IPS-15b (cell line): ENCODE data around the gene CCHCR1.

Experiments
- H3K27me3 ChIP-seq: one replicate; pipeline ENCODE4 v1.6.1; 2013; ENCODE audit warnings: low read length; ENCODE audit not compliant: control insufficient read depth, insufficient read depth
- H3K36me3 ChIP-seq: one replicate; pipeline ENCODE4 v1.6.1; 2013; ENCODE audit warnings: low read length; ENCODE audit not compliant: control insufficient read depth, insufficient read depth
- H3K4me1 ChIP-seq: one replicate; pipeline ENCODE4 v1.6.1; 2013; ENCODE audit warnings: mild to moderate bottlenecking, low read length; ENCODE audit not compliant: control insufficient read depth, insufficient read depth
- H3K4me3 ChIP-seq: one replicate; pipeline ENCODE4 v1.5.1; 2013; ENCODE audit warnings: low read depth, low read length
- H3K9ac ChIP-seq: one replicate; pipeline ENCODE4 v1.6.1; 2013; ENCODE audit warnings: low read depth, mild to moderate bottlenecking, low read length
- H3K9me3 ChIP-seq: one replicate; pipeline ENCODE4 v1.6.1; 2013; ENCODE audit warnings: mild to moderate bottlenecking, low read length; ENCODE audit not compliant: control insufficient read depth, insufficient read depth

The CCHCR1 gene

GRCh38 chr6:31120151-31120915 is 37.3 kb downstream of the CCHCR1 start, which contains the start of gene CDSN:
Gene CDSN, minus strand, starts transcription at chr6:31120446. Its CDS starts 27 bp downstream, at chr6:31120419.
- H3K4me1 ChIP-seq = no peaks in the 10 kb centered on the region
- H3K27me3 ChIP-seq = no peaks in the 10 kb centered on the region
- H3K36me3 ChIP-seq = peaks cover 2% of the 10 kb centered on the region
- no peak within 1 kb of the TSS for H3K4me3 ChIP-seq
- no peaks in the 10 kb centered on the region for H3K9me3 ChIP-seq
- H3K9ac ChIP-seq = no peak within 1 kb of the TSS

DNA sequence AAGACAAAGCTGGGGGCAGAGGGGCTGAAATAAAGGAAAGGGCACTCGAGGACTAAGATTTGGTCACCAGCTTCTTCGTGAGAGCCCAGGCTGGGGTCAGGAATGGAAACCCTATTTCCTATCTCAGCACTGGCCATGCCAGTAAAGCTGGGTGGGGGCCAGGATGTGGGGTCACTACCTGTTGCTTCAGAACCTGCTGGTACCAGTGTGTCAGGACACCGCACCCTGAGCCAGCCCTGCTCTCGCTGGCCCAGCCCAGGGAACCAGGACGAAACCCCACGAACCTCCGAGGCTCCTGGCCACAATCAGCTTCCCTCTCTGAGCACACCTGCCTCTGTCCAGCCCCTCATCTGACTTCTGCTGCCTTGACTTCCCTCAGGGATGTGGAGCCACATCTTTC is 39.4 kb downstream of the CCHCR1 start:
- Histone ChIP-seq H3K9ac (no peak overlapping the region), H3K4me3 (no peak overlapping the region), H3K9me3 (no peaks in the 10 kb centered on the region), H3K27me3 (peaks cover 1% of the 10 kb centered on the region), H3K4me1 (peaks cover 13% of the 10 kb centered on the region), H3K36me3 (peaks cover 2% of the 10 kb centered on the region)

DNA sequence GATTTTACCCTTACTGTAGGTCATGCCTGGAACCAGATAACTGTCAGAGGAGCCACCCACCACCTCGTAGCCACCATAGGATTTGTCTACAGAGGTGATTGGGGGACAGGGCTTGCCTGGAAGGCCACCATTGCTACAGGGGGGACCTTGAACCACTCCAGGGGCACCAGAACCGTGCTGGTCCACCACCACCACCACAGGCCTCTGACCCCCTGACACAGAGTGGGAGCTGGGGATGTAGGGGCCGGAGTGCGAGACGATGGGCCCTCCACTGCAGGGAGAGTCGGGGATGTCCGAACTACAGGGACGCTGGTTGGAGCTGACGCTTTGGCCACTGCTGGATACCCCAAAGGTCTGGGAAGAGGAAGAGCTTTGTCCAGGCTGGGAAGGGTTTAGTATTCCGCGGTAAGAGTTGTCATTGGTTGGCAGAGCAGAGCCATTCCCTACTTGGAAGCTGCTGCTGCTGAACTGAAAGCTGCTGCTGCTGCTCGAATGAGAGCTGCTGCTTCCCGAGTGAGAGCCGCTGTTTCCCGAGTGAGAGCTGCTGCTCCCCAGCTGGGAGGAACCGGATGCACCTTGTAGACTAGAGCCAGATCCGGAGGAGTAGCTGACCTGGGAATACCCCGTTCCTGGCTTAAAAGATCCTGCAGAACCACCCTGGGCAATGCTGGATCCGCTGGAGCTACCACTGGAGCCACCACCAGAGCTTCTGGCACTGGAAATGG is 40.8 kb downstream of the CCHCR1 start:
- Histone ChIP-seq H3K4me1 (peaks cover 13% of the 10 kb centered on the region), H3K9me3 (no peaks in the 10 kb centered on the region), H3K4me3 (no peak overlapping the region), H3K27me3 (peaks cover 7% of the 10 kb centered on the region), H3K9ac (no peak overlapping the region), H3K36me3 (peaks cover 2% of the 10 kb centered on the region)

DNA sequence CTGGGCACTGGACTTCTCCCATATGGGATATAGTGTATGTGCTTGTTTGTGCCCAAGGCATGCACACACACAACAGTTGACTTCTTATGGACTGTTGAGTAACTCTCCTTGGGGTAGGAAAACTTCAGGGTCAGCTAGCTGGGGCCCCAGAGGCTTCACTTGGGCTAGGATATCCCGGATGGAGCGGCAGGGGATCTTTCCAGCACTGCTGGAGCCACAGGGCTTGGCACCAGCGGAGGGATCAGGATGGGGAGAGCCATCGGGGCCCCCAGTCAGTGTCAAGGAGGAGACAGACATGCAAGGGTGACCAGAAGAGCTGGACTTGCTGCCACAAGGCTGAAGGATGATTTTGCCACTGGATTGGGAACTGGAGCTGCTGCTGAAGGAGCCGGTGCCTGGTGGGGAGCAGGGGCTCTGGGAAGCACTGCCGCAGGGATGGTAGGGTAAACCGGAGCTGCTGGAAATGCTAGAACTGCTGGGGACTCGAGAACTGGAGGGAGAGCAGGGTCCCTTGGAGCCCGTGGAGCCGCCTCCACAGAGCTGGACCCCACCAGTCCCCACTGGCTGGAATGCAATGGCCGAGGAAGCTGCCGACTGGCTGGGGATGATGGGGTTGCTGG is 41.6 kb downstream of the CCHCR1 start:
- Histone ChIP-seq H3K27me3 (peaks cover 7% of the 10 kb centered on the region), H3K9ac (no peak overlapping the region), H3K4me1 (peaks cover 13% of the 10 kb centered on the region), H3K4me3 (no peak overlapping the region), H3K9me3 (no peaks in the 10 kb centered on the region), H3K36me3 (peaks cover 2% of the 10 kb centered on the region)

DNA sequence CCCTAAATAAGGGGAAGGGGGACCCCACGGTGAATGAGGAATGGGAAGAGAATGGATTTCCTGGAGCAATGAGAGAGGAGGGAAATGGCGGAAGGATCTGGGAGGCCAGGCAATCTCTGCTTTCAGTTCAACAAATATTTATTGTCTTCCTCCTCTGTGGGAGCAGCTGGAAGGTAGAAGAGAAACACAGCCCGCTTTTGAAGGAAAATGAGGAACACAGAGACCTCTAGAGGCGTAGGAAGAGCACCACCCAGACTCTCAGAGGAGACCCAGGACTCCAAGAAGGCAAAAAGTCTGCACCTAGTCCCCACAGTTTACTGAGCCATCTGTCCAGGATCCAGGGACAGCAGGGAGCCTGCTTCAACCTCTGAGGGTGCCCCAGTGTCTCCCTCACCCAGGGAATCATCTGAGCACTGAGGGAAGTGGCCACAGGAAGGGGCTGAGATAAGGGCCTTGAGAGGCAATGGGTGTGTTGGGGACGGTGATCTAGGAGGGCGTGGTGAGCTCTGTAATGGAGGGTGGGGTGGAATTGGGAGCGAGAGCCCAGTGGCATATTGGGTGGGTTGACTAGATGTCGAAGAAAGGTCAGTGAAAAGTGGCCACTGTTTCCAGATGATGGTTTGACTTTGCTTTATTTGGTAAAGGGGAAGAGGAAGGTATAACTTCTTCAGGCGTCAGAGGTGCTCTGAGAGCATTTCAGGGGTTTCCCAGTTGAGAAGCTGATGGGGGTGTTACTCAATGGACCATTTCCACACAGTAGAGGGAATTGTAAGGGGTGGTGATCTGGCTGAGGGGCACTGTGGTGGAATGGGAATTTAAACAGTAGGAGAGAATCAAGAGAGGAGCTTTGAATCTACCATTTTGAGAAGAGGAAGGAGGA is 42.4 kb downstream of the CCHCR1 start:
- Histone ChIP-seq H3K36me3 (peaks cover 2% of the 10 kb centered on the region), H3K9me3 (no peaks in the 10 kb centered on the region), H3K4me3 (no peak overlapping the region), H3K9ac (peak overlapping the region; percentile 49), H3K4me1 (peaks cover 13% of the 10 kb centered on the region), H3K27me3 (peaks cover 10% of the 10 kb centered on the region)

DNA sequence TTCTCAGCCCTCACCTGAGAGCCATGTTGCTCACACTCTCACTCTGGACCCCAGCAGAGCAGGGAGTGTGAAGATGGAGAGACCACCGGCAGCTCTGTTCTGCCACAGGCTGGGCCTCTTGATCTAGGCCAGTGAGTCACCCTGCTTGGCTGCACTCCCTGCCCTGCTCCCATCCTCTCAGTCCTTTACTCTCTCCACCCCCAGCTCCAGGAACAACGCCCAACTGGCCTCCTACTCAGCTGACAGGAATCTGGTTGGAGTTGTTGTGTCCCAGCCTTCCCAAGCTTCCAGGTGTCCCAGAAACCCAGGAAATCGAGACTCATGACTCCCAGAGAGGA is 43.1 kb downstream of the CCHCR1 start, which contains the start of gene PSORS1C1:
PSORS1C1 (plus strand) TSS at position 260 of the 338 bp plus-strand sequence. CDS start 14,833 bp downstream, outside the sequence.
- H3K9me3 ChIP-seq = no peaks in the 10 kb centered on the region
- H3K27me3 ChIP-seq = peaks cover 17% of the 10 kb centered on the region
- H3K36me3 ChIP-seq = peaks cover 2% of the 10 kb centered on the region
- peak within 1 kb of the TSS; percentile 49 for H3K9ac ChIP-seq
- H3K4me3 ChIP-seq = peak within 1 kb of the TSS; percentile 27
- H3K4me1 ChIP-seq = peaks cover 18% of the 10 kb centered on the region

DNA sequence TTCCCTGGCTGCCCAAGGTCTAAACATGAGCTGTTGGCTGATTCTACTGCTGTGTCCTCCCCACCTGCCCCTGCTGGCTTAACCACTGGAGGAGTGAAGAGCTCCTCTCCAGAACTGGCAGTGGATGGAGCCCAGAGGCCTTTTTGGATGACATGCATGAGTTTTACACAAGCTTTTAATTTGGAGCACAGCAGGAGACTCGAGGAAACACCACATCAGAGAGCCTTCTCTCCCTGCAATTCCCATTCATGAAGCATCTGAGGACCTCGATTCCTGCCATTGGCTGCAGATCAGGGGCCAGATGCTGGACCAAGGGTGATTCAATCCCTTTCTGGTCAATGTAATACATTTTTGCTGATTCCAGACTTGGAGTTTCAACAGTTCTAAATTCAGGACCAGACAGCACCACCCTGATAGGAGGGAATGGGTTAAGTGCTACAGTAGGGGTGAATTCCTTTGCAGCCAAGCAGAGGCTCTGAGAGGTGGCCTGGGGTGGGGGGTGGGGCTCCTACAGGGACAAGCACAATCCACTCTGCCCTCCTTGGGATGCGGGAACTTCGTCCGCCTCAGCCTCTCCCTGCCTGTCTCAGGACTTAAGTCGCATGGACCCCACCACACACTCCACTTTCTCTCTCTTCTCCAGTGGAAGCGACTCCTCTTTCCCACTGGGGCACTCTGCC is 43.6 kb downstream of the CCHCR1 start:
- peak overlapping the region; percentile 27 for H3K4me3 ChIP-seq
- H3K9me3 ChIP-seq = no peaks in the 10 kb centered on the region
- peaks cover 17% of the 10 kb centered on the region for H3K27me3 ChIP-seq
- peaks cover 18% of the 10 kb centered on the region for H3K4me1 ChIP-seq
- peaks cover 2% of the 10 kb centered on the region for H3K36me3 ChIP-seq
- no peak overlapping the region for H3K9ac ChIP-seq

DNA sequence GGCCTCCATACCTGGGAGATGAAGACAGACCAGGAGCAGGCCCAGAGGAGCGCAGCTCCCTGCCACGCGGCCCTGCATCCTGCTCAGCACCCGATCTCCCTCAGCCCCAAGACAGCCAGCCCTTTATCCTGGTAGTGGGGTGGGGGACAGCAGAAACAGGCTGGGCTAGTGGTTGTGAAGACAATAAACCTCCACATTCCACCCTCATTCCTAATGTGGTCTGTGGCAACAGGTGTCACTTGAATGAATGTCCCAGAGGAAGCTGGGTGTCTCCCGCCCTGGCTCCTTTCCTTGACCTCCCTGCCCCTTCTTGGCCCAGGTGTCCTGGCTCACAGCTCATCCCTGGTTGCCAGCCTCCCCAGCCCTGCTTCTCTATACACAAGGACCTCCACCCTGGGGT is 45.1 kb downstream of the CCHCR1 start, which contains the start of gene C6orf15:
C6orf15 (minus strand) TSS at position 98 of the 400 bp plus-strand sequence; CDS start at position 78, 20 bp downstream.
- Histone ChIP-seq H3K9me3 (no peaks in the 10 kb centered on the region), H3K9ac (no peak within 1 kb of the TSS), H3K4me1 (peaks cover 18% of the 10 kb centered on the region), H3K27me3 (peaks cover 17% of the 10 kb centered on the region), H3K36me3 (no peaks in the 10 kb centered on the region), H3K4me3 (no peak within 1 kb of the TSS)

GRCh38 chr6:31111712-31112111 is 45.9 kb downstream of the CCHCR1 start:
- Histone ChIP-seq H3K4me1 (peaks cover 18% of the 10 kb centered on the region), H3K9ac (no peak overlapping the region), H3K27me3 (peaks cover 17% of the 10 kb centered on the region), H3K9me3 (no peaks in the 10 kb centered on the region), H3K4me3 (no peak overlapping the region), H3K36me3 (no peaks in the 10 kb centered on the region)

DNA sequence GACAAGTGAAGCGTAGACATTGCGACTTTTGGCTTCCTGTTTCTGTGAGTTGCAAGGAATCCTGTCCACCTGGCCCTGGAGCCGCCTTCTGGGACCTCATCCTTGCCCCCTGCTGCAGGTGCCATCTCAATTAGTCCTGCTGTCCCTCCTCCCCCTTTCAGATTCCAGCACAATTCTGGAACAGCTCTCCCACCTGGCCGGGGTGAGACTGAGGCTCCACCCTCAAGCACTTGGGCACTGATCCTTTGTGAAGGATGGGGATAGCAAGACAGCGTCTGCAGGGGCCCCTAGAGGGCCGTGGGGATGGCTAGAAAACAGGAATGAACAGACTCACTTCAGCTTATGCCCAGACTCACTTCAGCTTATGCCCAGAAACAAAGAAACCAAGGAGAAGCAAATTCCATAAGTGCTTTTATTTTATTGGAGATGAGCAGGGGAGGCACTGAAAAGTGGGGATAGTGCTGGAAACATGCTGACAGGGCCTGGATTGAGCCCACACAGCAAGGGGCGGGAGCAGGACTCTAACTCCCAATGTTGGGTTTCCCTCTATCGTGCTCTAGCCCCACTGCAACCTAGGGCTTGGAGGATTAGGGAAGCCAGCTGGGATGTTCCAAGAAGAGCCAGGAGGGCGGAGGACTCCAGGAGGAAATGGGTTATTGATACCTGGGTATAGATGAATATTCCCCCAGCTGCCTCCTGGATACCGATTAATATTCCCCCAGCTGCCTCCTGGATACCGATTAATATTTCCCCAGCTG is 46.6 kb downstream of the CCHCR1 start:
- peaks cover 18% of the 10 kb centered on the region for H3K4me1 ChIP-seq
- peaks cover 17% of the 10 kb centered on the region for H3K27me3 ChIP-seq
- H3K4me3 ChIP-seq = no peak overlapping the region
- H3K9ac ChIP-seq = no peak overlapping the region
- no peaks in the 10 kb centered on the region for H3K36me3 ChIP-seq
- H3K9me3 ChIP-seq = no peaks in the 10 kb centered on the region
